Brain pericyte (primary cell): ENCODE measurements around the gene GABRB1.

Source experiments
- DNase-seq: peaks from one replicate; pipeline ENCODE4 v3.0.0-alpha.2; 2012; ENCODE audit warnings: low read depth, low spot score

GABRB1 gene

GRCh38 chr4:47382846-47383360, 351.5 kb downstream of the GABRB1 start:
- no peak for DNase-seq

GRCh38 chr4:47383829-47384427, 352.6 kb downstream of the GABRB1 start:
- peak; percentile 8 for DNase-seq

DNA sequence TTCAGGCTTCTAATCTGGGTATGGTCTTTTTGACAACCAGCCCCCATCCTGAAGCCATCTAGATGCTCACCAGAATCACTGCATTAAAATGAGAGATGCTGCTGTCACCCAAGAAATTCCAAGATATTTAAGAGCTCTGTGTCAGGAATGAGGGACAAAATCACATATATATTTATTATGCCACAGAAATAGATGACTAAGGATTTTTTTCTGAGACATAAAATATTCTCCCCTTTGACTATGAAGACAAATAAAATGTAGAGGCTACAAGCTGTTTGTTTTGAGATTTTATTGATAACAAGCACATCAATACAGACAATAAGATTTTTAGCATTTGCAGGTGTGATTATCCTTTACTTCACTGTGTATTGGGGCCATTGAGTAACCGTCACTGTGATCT, 354.8 kb downstream of the GABRB1 start:
- DNase-seq: no peak

GRCh38 chr4:47386561-47387235, 355.3 kb downstream of the GABRB1 start:
- DNase-seq: no peak

- no peak for DNase-seq
Measured at GRCh38 chr4:47390428-47391125, 359.2 kb downstream of the GABRB1 start.

DNA sequence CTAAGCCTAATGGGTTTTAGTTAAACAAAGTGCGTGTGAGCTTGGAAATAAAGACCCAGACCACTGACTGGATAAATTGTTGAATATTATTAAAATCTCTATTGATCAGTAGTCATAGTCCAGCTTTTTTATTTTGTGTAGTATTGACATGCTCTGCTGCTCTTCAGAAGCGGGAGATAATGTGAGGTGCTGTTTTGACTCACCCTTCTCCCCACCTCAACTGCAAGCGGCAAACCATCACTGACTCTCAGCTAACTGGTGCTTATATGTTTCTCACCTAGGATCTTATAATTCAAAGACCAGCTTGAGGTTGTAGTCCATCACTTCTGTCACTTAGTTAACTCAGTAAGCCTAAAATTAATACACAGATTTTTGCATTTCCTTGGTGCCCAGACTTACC, 359.9 kb downstream of the GABRB1 start:
- no peak for DNase-seq

DNA sequence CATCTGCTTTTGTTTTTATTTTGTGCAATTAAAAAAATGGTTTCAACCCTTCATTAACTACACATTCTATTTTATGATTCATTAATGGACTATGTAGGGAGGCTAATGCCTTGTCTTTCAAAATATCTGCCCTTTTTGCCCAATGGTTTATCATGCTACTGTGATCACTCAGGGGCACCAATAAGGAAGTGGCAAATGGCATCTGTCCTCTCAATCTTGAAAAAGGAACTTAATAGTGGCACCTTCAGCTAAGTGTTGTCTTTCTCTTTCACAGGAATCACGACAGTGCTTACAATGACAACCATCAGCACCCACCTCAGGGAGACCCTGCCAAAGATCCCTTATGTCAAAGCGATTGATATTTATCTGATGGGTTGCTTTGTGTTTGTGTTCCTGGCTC, 375.0 kb downstream of the GABRB1 start:
- no peak for DNase-seq

- DNase-seq: peak; percentile 63
Measured at GRCh38 chr4:47410271-47410670, 378.9 kb downstream of the GABRB1 start.

DNA sequence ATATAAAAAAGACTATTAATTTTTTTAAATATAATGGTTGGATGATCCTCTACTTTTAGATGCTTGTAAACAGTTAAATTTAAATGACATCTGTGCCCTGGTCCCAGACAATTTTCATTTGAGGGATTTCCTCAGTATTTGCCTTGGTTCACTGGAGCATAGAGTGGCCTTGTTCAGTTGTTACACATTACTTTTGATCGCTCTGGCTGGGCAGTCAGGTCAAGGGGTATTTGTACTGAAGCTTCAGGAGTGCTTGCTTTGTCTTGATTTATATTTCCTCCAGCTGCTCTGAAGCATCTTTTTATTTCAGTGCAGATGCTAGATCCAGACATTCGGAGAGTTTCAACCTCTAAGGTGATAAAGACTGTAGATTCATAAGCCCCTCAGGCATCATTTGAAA, 382.2 kb downstream of the GABRB1 start:
- no peak for DNase-seq

DNA sequence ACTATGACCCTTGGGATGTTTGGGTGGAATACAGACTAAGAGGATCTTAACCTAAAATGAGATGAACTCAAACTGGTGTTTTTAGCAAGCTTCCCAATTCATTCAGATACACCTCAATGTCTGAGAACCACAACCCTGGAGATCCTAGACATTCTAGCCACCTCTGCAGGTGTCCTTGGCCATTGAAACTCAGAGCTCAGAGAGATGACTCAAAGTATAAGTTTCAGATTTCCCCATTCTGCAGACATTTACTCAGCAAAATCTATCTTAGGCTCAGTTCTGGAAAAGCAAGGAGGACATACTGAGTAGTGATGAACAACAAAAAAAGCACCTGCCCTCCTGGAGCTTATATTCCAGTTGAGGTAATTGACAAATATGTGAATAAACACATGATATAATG, 384.4 kb downstream of the GABRB1 start:
- no peak for DNase-seq

GRCh38 chr4:47418147-47418546, 386.8 kb downstream of the GABRB1 start:
- no peak for DNase-seq

DNA sequence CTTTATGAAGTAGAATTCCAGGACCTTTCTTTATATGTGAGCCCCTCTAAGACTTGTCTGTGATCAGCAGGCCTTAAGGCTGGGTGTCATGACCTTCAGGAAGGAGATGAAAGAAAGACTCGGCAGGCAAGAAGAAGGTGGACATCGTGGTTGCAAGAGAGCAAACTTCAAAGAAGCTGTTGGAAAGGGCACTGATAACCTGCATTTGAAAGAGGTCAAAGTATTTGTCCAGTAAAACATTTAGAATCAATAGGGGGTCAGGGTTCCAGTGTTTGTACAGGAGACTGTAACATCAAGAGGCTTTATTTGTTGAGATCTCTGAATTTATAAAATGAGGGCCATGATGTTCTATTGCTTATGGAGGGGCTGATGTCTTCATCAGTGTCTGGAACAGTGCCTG, 387.9 kb downstream of the GABRB1 start:
- no peak for DNase-seq

- DNase-seq: no peak
Measured at GRCh38 chr4:47425628-47426027, 394.3 kb downstream of the GABRB1 start.

DNA sequence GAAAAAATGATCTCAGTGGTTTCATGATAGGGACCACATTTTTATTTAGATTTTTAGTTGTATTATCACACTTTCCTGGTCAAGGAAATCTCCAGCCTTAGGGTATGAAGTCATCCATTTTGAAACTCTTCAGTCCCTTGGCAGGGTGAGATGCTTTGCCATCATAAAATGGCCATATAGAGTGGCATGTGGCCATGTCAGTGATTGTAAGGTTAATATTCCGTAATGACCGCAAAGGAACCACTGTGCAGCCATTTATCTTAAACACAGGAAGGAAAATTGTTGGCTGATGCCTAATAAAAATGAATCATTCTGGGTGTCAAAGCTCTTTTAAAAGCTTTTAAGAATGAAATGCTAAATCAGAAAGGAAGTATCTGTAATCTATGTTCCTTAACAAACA, 396.6 kb downstream of the GABRB1 start:
- no peak for DNase-seq

DNA sequence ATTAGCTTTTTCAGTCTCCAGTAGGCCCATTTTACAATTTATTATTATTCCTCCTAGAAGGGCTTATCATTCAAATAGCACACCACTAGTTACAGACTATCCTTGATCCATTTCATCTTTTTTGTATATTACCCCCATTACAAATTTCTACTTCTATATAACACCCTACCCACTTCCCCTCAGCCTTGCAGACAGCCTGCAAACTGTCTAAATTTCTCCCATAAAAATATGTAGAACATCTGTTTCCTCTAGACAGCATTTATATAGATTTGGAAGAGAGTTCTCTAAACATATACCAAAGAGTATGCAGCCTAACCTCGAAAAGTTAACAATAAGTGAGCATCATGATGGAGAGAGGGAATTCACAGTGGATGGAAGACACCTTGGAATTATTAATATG, 401.4 kb downstream of the GABRB1 start:
- DNase-seq: no peak

- DNase-seq: no peak
Measured at GRCh38 chr4:47434931-47435330, 403.6 kb downstream of the GABRB1 start.

DNA sequence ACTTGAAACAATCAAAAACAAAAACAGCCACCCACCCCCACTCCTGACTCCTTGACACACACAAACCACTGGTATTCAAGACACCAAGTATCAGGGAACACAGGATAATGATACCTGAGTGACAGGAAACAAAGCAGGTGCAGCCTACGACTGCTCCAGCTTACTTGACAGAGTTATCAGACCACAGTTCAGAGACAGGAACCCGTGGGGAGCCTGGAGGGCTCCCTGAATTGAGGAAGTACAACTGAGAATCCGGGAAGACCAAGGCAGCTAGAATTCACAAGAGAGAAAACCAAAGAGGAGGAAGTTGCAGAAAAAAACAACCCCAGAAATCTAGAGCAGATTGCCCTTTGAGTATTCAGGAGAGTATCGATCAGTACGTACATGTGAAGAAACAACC, 411.6 kb downstream of the GABRB1 start:
- no peak for DNase-seq

- DNase-seq: no peak
Measured at GRCh38 chr4:47444031-47444430, 412.7 kb downstream of the GABRB1 start.

GRCh38 chr4:47451657-47452056, 420.3 kb downstream of the GABRB1 start:
- no peak for DNase-seq

- no peak for DNase-seq
Measured at GRCh38 chr4:47462799-47463234, 431.4 kb downstream of the GABRB1 start.

DNA sequence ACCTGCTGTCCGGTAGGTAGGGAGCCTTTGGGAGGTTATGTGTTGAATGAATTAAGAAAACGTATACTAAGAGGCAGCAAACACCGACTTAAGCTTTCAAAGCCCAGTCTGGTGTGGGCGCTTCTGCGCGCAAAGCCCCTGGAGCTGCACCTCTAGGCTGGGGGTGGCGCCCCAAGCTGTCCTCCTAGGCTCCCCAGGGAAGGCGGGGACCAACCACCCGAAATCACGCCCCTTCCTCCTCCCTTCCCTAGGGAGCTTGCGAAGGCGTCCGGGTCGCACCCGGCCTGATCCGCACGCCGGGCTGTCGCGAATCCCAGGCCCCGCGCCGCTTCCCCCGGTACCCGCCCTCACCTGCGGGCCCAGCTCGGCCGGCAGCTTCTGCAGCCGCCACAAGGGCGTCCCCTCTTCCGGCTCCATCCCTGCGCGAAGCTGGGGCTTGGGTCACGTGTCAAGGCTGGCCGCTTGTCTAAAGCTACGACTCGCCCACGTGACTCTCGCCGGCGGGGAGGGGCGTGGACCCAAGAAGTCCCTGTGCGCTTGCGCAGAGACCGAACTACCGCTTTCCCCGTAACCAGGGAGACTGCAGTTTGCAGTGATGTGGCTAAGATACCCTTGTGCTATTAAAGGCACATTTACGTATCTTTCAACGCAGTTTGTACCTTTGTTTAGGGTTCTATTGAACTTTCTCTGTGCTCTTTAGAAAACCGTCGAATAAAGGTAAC, 432.0 kb downstream of the GABRB1 start, which contains the start of gene COMMD8:
Gene COMMD8 (minus strand): TSS at position 468 of the 722 bp plus-strand sequence. CDS start 51 bp downstream, at position 417.
- peak; percentile 84 for DNase-seq

GRCh38 chr4:47465004-47465403, 433.6 kb downstream of the GABRB1 start:
- no peak for DNase-seq
